NCI-H748 (cell line): ENCODE results near the gene CENPC.
"Not testable (repeated sequence)": the region's sequence is repeated elsewhere in the genome, so short reads cannot be mapped to it uniquely, and the experiment has no call there.

Experiments used
- DNase-seq: peaks from one replicate; lab custom pipeline; 2025; ENCODE audit not compliant: unreplicated experiment; lab: John Stamatoyannopoulos, UW

CENPC gene

DNA sequence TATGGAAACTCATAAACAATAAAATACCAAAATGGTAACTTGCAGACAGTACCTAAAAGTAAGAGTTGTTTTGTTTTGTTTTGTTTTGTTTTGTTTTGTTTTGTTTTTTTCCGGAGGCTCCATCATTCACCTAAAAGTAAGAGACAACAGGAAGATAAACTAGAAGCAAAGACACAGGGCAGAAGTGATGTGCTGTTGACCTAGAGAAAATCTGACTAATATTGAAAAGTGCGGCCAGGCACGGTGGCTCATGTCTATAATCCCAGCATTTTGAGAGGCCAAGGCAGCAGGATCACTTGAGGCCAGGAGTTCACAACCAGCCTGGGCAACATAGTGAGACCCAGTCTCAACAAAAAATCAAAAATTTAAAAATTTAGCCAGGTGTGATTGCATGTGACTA lies 5.6 kb upstream of the CENPC start:
- DNase-seq = no peak

DNA sequence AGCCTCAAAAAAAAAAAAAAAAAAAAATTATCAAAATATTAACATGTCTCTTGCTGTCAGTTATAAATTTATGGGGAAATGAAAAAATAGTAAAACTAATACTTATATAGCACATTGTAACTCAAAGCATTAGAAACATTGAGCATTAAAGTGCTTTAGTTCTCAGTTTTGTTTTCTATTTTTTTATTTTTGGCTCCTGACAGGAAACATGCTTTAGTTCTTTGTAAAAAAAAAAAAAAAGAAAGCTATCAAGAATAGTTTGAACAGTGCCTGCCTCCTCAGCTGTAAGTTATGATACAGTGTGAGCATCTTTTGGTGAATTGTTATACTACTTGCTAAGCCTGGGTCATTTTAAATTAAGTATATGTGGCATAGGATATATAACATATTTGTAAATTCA lies 5.1 kb upstream of the CENPC start:
- no peak for DNase-seq

DNA sequence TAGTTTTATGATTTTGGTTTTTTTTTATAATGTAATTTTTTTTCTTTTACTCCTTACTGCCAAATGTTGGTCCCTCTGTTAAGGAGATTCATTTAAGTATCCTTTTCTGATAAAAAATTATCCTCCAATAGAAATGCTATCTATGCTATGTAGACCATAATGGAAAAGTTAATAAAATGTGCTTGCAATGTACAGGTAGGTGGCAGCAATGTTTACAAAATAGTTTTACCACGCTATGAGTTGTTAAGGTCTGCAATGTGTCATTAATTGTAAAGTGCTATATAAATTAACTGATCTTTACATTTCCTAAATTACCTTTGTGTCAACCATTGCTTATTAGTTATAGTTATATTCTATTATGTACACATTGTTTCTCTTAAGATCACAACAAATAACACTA lies 3.8 kb upstream of the CENPC start:
- peak; percentile 42 for DNase-seq

DNA sequence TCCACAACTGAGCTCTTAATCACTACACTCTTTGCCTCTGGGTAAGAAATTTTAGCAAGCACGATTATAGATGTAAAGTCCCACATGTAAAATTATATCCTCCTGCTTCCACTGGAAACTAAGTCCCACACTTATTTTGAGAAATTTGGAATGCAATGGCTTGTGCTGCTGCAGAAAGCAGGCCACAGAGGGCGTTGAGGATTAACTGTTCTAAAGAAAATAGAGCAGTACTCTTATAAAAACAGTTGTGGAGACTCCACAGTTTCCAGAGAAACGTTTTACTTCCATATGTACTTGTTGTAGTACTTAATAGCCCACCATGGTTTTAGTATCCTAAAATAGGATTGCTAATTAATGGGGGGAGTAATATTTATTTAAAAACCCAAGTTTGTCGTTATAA lies 1.7 kb upstream of the CENPC start:
- no peak for DNase-seq

DNA sequence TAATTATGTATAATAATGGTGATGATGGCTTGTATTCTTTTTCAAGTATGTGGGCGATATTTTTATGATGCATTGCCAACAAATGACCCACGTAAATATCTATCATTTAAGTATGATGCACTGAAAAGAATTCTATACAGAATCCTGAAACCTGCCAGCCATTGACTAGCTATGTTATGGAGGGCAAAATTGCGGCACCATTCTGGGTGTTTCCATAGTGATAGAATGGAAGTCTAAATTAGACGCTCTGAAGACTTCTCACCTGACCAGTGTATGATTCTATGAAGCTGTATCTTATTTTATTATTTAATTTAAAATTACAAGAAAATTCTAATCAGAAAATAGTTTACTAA lies 677 bp upstream of the CENPC start:
- DNase-seq = peak; percentile 66

DNA sequence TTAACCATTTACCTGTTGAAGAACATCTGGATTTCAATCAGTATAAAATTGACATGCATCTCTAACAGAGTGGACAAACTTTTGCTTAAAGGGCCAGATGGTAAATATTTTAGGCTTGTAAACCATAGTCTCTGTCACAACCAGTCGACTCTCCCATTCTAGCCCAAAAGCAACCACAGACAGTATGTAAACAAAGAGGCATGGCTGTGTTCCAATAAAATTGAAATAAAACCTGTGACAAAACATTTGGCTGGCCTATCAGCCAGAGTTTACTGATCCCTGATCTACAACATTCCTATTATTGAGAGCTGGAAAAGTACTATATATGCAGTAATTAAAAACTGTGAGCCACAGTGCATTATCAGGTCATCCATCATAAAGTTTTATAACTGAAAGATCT lies 3.2 kb downstream of the CENPC start:
- no peak for DNase-seq

DNA sequence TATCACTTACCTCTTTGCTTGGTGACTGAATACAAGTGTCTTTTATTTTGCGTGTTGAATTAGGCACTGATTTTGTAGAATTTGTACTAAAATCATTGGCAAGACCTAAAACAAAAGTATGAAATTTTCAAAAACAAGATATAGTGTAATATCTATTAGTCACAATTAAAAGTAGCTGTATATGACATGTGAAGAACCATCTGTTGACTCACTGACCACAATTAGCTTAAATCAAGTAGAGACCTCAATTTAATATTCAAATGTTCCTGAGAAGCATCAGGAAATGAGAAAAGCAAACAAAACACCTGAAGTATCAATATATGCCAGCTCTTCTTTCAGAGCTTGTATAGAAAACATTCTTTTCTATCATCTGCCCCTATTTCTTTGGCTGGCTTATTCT lies 5.5 kb downstream of the CENPC start:
- DNase-seq = no peak

DNA sequence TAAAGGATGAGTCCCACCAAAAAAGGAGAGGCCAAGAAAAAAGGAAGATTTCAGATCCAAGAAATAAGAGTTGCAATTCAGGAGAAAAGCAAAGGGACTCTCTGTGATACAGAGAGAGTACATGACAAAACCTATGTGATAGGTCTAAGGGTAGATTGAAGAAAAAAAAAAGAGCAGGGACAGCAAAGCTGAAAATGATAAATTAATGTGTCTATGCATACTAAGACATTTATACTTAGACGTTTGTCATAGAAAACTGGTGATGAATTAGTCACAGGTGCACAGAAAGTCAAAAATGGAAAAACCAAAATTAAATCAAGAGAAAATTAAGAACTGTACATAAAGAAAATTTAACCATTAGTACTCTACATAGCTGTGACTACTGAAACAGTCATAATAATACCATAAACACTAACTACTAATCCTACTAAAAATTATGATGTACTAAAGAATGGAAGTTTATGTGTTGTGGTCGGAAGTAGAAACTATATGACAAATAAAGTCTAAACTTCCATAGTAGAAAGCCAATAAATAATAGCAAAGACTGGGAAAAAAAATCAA lies 9.9 kb downstream of the CENPC start:
- DNase-seq = no peak

DNA sequence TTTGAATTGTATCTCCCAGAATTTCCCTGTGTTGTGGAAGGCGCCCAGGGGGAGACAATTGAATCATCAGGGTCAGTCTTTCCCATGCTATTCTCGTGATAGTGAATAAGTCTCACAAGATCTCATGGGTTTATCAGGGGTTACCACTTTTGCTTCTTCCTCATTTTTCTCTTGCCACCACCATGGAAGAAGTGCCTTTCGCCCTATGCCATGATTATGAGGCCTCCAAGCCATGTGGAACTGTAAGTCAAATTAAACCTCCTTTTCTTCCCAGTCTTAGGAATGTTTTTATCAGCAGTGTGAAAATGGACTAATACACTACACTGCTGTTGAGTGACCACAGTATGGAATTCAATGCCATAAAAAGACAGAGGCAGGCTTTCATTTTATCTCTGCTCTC lies 12.2 kb downstream of the CENPC start:
- DNase-seq = no peak

DNA sequence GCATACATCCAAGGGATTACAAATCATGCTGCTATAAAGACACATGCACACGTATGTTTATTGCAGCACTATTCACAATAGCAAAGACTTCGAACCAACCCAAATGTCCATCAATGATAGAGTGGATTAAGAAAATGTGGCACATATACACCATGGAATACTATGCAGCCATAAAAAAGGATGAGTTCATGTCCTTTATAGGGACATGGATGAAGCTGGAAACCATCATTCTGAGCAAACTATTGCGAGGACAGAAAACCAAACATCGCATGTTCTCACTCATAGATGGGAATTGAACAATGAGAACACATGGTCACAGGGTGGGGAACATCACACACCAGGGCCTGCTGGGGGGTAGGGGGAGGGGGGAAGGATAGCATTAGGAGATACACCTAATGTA lies 12.9 kb downstream of the CENPC start:
- DNase-seq = not testable (repeated sequence)

DNA sequence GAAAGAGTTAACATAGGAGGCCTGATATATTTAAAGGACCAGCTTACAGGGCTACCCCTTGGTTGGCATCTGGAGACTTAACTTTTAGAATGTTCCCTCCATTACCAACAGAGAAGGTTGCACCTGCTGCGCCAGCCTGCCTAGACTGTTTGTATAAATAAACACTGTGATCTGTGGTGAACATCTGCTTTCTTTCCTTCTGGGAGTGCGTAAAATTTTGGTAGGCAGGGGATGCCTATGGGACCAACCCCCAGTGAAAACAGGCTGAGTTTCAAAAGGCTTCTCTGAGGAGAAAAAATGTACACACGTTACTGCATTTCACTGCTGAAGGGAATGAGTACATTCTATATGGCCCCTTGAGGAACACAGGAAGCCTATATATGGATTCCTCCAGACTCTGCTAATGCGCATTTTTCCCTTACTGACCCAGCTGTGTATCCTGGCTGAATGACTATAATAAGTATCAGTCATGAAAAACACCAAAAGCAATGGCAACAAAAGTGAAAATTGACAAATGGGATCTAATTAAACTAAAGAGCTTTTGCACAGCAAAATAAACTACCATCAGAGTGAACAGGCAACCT lies 13.8 kb downstream of the CENPC start:
- DNase-seq = peak; percentile 29

DNA sequence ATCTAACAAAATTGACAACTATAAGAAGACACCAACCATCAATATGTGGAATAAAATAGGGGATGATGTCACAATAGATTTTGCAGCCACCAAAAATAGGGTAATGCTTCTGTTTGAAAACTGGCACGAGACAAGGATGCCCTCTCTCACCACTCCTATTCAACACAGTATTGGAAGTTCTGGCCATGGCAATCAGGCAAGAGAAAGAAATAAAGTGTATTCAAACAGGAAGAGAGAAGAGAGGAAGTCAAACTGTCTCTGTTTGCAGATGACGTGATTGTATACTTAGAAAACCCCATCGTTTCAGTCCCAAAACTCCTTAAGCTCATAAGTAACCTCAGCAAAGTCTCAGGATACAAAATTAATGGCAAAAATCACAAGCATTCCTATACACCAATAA lies 21.2 kb downstream of the CENPC start:
- not testable (repeated sequence) for DNase-seq

DNA sequence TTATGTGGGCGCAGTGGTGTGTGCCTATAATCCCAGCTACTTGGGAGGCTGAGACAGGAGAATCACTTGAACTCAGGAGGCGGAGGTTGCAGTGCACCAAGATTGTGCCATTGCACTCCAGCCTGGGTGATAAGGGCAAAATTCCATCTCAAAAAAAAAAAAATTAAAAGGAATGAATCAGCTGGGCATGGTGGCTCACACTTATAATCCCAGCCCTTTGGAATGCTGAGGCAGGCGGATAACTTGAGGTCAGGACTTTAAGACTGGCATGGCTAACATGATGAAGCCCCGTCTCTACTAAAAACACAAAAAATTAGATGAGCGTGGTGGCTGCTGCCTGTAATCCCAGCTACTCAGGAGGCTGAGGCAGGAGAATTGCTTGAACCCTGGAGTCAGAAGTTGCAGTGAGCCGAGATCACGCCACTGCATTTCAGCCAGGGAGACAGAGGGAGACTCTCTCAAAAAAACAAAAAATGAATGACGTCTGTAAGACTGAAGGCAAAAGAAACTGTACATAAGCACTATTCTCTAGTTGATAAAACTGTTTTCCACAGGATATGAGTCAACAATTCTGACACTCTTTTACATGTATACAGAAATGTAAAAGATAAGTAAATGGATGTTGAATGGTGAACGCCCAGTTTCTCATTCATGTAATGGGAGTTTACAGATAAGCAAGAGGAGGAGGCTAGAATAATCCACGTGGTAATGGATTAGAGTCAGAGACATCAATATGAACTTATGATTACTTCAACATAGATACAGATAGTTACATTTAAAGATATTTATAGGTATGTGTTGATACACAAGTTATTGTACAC lies 22.2 kb downstream of the CENPC start:
- no peak for DNase-seq

DNA sequence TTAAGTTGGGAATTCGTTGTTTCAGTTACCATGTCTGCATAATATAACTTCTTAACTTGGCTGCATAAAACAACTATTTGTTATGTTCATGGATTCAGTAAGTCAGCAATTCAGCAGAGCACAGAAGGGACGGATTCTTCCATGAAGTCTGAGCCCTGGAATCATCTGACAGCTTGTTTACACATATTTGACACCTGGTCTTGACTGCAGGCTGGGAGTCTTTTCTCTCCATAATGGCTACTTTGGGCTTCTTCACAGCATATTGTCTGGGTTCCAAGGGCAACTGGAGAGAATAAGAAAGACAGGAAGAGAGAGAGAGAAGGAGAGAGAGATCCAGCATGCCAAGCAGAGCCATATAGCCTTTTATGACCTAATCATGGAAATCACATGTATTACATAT lies 23.1 kb downstream of the CENPC start:
- DNase-seq = no peak

DNA sequence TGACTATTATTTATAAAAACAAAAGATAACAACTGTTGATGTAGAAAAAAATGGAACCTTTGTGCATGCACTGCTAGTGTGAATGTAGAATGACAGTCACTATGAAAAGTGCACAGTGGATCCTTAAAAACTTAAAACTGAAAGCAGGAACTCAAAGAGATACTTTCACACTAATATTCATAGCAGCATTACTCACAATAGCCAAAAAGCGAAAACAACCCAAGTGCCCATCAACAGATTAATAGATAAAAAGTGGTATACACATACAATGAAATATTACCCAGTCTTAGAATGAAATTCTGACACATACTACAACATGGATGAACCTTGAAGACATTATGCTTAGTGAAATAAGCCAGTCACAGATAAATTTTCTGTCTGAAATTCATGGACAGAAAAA lies 23.8 kb downstream of the CENPC start:
- no peak for DNase-seq

DNA sequence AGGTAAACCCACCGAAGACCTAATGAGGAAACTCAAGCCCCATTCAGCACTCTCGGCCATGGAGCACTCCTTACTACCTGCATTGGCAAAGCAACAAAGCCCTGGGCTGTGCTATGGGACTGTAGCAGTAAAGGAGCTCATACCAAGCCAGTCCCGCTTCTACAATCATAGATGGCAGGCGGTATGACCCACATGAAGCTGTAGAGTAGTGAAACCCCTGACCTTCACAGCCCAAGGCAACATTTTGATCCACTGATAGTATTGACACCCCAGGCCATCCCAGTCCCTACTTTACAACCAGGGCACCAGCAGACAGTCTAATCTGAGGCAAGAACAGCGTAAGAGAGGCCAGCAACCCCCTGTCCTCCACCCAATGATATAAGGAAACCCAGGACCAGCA lies 25.2 kb downstream of the CENPC start:
- no peak for DNase-seq

DNA sequence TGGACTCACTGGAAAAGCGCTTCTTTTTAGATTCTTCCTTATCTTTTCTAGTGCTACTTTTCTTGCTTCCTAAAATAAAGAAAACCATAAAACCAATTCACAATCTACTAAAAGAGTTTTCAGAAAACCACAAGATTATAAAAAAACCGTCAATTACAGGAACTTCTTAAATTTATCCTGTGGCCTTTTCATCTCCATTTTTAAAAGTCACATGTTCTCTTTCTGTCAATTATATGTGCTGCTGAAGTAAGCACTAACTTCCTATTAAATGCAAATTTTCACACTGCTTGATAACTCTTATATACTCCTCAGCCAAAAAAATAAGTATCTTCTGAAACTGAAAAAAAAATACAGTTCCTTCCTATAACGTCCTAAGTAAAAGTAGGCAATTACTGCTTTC lies 32.8 kb downstream of the CENPC start:
- DNase-seq = no peak

DNA sequence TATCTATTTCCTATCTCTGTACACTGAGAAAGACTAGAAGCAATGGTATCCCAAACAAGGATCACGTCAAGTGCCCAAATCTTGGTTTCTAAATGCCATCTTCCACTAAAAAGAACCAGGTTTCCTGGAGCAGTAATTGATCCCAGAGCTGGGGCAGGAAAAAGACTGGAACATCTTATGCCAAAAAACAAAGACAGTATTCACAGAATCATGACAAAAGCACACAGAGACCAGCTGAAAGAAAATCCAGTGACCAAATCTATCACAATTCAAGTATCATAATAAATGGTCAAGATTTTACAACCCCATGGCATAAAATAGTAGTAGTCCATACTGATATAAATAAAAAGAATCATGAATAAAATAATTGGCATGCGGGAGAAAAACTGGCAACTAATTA lies 44.9 kb downstream of the CENPC start:
- DNase-seq = no peak

DNA sequence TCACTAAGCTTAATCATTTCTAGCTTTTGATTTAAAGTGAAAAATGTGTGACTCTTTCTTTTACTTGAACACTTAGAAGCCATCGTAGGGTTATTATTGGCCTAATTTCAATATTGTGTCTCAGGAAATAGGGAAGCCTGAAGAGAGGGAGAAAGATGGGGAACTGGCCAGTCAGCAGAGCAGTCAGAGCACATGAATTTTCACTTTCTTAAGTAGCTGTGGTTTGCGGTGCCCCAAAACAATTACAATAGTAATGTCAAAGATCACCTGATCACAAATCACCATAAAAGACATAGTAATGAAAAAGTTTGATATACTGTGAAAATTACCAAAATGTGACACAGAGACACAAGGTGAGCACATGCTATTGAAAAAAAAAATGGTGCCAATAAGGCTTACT lies 45.5 kb downstream of the CENPC start:
- no peak for DNase-seq

DNA sequence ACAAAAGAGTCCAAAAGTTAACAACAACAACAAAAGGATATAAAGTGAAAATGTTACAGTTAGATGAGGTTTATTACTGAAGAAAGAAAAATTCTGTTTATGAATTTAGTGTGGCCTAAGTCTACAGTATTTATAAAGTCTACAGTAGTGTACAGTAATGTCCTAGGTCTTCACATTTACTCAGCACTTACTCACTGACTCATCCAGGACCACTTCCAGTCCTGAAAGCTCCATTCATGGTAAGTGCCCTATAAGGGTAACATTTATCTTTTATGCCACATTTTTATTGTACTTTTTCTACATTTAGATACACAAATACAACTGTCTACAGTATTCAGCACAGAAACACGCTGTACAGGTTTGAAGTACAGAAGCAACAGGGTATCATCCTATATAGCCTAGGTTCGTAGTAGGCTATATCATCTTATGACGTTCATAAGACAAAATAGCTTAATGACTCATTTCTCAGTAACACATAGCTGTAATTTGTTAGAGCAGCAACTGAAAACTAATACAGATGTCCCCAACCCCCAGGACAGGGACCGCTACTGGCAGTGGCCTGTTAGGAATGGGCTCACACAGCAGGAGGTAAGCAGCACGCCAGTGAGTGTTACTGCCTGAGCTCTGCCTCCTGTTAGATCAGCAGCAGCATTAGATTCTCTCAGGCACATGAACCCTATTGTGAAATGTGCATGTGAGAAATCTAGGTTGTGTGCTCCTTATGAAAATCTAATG lies 61.3 kb downstream of the CENPC start:
- no peak for DNase-seq

DNA sequence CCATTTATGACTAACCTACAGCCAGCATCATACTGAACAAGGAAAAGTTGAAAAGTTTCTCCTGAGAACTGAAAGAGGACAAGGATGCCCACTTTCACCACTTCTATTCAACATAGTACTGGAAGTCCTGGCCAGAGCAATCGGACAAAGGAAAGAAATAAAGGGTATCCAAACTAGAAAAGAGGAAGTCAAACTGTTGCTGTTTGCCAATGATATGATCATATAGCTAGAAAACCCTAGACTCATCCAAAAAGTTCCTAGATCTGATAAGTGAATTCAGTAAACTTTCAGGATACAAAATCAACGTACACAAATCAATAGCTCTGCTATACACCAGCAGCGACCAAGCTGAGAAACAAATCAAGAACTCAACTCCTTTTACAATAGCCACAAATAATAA lies 64.5 kb downstream of the CENPC start:
- DNase-seq = no peak

DNA sequence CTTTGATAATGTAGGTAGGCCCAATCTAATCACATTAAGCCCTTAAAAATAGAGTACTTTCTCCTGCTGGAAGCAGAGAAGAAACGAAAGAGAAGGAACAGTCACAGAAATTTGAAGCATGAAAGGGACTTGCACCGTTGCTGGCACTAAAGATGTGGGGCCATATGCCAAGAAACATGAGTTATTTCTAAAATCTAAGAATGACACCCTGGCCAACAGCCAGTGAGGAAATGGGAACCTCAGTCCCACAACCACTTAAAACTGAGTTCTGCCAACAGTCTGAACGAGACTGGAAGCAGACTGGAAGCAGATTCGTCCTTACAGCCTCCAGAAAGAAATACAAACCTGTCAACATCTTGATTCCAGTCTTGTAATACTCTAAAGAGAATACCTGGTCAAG lies 70.1 kb downstream of the CENPC start:
- DNase-seq = no peak
